Embryonic facial prominence (tissue), 1 donor: ENCODE data around the gene ASZ1.

Experiments
- DNase-seq: peaks from one replicate; pipeline ENCODE4 v3.0.0-alpha.2; 2016; ENCODE audit errors: extremely low spot score

Gene ASZ1

GRCh38 chr7:117402109-117402508 is 25.2 kb downstream of the ASZ1 start:
- no peak for DNase-seq

GRCh38 chr7:117401293-117402002 is 25.8 kb downstream of the ASZ1 start:
- no peak for DNase-seq

GRCh38 chr7:117399820-117400422 is 27.4 kb downstream of the ASZ1 start:
- no peak for DNase-seq

GRCh38 chr7:117395743-117396142 is 31.6 kb downstream of the ASZ1 start:
- no peak for DNase-seq

- DNase-seq: no peak
Observed at GRCh38 chr7:117393781-117394180, 33.5 kb downstream of the ASZ1 start.

- no peak for DNase-seq
Observed at GRCh38 chr7:117389871-117390270, 37.4 kb downstream of the ASZ1 start.

GRCh38 chr7:117386110-117386706 is 41.1 kb downstream of the ASZ1 start:
- DNase-seq: no peak

- no peak for DNase-seq
Observed at GRCh38 chr7:117385363-117386109, 41.8 kb downstream of the ASZ1 start.

- DNase-seq: no peak
Observed at GRCh38 chr7:117384688-117385362, 42.5 kb downstream of the ASZ1 start.

- no peak for DNase-seq
Observed at GRCh38 chr7:117383483-117384189, 43.7 kb downstream of the ASZ1 start.

GRCh38 chr7:117383046-117383445 is 44.2 kb downstream of the ASZ1 start:
- no peak for DNase-seq

- DNase-seq: no peak
Observed at GRCh38 chr7:117381362-117381761, 45.9 kb downstream of the ASZ1 start.

GRCh38 chr7:117375380-117375779 is 51.9 kb downstream of the ASZ1 start:
- DNase-seq: no peak

- no peak for DNase-seq
Observed at GRCh38 chr7:117372073-117372472, 55.2 kb downstream of the ASZ1 start.

- DNase-seq: no peak
Observed at GRCh38 chr7:117364339-117365080, 62.8 kb downstream of the ASZ1 start.

GRCh38 chr7:117362294-117362888 is 64.9 kb downstream of the ASZ1 start:
- DNase-seq: no peak

- no peak for DNase-seq
Observed at GRCh38 chr7:117350027-117350426, 77.3 kb downstream of the ASZ1 start.

- DNase-seq: no peak
Observed at GRCh38 chr7:117349570-117349969, 77.7 kb downstream of the ASZ1 start.

GRCh38 chr7:117347962-117348672 is 79.2 kb downstream of the ASZ1 start:
- no peak for DNase-seq

GRCh38 chr7:117347480-117347879 is 79.8 kb downstream of the ASZ1 start:
- DNase-seq: no peak
